Cardiac septum (tissue), 1 donor: ENCODE results near the gene OR5A2. TPM values are rescaled to one million over a fixed set of nuclear protein-coding genes. Genes with fewer than 3 reads are reported as not detected.
"Not testable (repeated sequence)": the region's sequence is repeated elsewhere in the genome, so short reads cannot be mapped to it uniquely, and the experiment has no call there.

ENCODE experiments used
- DNase-seq: peaks from one replicate; pipeline ENCODE4 v3.0.0-alpha.2; 2020; ENCODE audit warnings: low spot score
- intact Hi-C: fragments of 100-400 bp; cut with DNase I; formaldehyde crosslinking; loops from one replicate; pipeline ENCODE4 v1.14.0; 2022
- total RNA-seq: library from RNA; stranded (reverse); fragmentation: NEBNext Ultra II Directional; extraction: Animal tissue kit (Norgen Biotek cat#: 25700); gene quantifications from one replicate; pipeline ENCODE4 v1.2.1, GENCODE V29; 2021
- donor health status: DM: no; HTN: no; CAD: no.

OR5A2 gene
- total RNA-seq, 1 donor from 2014 or later: not detected

- intact Hi-C loops: no loop called here
- DNase-seq: no peak
These were observed 25.6 kb downstream of the OR5A2 start for GRCh38 chr11:59400461-59401261.

- intact Hi-C loops: no loop called here
- DNase-seq: no peak
These were observed 32.0 kb downstream of the OR5A2 start for GRCh38 chr11:59394186-59394585.

GRCh38 chr11:59380263-59381059 is 45.8 kb downstream of the OR5A2 start:
- intact Hi-C loops: no loop called here
- DNase-seq: no peak

- intact Hi-C loops: not testable (repeated sequence)
These were observed 53.9 kb downstream of the OR5A2 start for GRCh38 chr11:59372324-59372723.

GRCh38 chr11:59368238-59369022 is 57.8 kb downstream of the OR5A2 start:
- DNase-seq: no peak
- intact Hi-C loops: no loop called here

More at GRCh38 chr11:59372324-59372723, 53.9 kb downstream of the OR5A2 start:
- DNase-seq: not testable (repeated sequence)

Other genes with a start within 250 kb of the OR5A2 start
- 4.3 TPM for gene MPEG1, start 213.5 kb downstream of the OR5A2 start, total RNA-seq
- gene OR5AN1, start 67.5 kb downstream of the OR5A2 start, total RNA-seq: not detected
- gene OR5A1, start 10.1 kb upstream of the OR5A2 start, total RNA-seq: not detected
- not detected for gene OR4D6, start 30.5 kb upstream of the OR5A2 start, total RNA-seq
- gene OR4D10, start 46.9 kb upstream of the OR5A2 start, total RNA-seq: not detected
- gene OR4D11, start 77.2 kb upstream of the OR5A2 start, total RNA-seq: not detected
- not detected for gene OR4D9, start 85.1 kb upstream of the OR5A2 start, total RNA-seq
- gene OSBP, start 189.4 kb upstream of the OR5A2 start, total RNA-seq: 35.1 TPM
- gene PATL1, start 242.6 kb upstream of the OR5A2 start, total RNA-seq: 23.4 TPM